ENCODE data around the gene TOX3.

TOX3 gene

DNA sequence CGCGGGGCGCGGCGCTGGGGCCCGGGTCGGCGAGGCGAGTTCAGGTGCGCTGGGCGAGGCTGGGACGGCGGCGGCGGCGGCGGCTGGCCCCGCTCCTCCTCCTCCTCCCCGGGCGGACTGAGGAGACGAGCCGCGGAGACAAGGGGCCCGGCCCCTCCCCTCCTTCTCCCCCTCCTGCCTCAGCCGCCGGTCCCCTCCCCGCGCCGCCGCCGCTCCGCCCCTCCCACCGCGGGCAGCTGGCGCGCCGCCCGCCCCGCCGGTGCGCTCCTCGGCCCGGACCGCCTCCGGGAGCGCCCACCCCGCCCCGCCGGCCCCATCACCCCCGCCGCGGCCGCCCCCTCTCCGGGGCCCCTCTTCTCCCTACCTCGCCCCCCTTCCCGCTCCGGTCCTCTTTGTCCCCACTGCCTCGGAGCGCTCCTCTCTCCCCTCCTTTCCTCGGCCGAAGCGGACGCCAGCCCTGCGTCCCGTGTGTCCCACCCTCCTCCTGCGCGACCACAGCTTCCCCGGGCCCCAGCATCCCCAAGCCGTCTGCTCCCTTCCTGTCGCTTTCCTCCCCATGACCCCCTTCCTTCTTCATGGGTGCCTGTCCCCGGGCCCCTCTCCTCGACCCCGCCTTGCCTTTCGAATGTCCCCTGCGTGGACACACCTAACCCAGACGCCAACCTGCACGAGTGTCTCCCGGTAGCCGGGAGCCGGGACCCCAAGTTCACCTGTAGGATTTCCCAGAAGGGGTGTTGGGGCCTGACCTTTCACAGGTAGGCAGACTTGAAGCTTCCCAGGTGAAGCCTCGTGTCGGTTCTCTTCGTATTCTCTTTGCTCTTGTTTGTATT is at the start of gene TOX3:
Gene TOX3, minus strand, starts transcription at position 140 of the 830 bp plus-strand sequence. CDS start 420 bp downstream, outside the sequence.
- DNase-seq (ENCODE audit: low spot score), result no peak

- DNase-seq (ENCODE audit: low spot score), result no peak
Observed at GRCh38 chr16:52592778-52593177, 45.8 kb upstream of the TOX3 start.

DNA sequence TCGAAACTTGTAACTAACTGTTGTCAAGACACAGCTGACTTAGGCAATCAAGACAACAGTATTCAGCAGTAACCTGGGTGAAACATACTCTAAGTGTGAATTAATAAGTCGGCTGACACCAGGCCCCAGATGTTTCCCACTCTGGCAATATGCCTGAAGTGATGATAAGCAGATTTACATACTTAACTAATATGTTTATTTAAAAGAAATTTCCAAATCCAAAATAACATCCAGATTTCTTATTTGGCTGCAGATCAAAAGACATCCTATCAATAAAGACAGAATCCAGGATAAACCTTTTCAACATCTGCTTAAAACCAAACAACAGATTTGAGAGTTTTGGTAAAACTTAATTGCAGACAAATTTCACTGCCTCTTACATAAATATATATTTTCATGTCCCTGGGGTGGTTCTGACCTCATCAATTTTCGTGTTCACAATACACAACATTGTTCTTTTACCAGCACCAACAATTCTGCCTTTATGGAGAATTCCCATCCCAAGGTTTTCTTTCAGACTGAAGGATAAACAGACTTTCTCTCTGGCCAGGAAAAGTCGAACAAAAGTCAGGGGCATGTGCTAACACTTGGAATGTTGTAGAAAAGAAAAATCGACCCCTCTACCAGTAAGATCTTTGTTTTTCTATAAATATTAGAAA is 45.1 kb upstream of the TOX3 start:
- peak; percentile 64 for DNase-seq (ENCODE audit: low spot score)

- DNase-seq (ENCODE audit: low spot score), result no peak
Observed at GRCh38 chr16:52591471-52591870, 44.5 kb upstream of the TOX3 start.

DNA sequence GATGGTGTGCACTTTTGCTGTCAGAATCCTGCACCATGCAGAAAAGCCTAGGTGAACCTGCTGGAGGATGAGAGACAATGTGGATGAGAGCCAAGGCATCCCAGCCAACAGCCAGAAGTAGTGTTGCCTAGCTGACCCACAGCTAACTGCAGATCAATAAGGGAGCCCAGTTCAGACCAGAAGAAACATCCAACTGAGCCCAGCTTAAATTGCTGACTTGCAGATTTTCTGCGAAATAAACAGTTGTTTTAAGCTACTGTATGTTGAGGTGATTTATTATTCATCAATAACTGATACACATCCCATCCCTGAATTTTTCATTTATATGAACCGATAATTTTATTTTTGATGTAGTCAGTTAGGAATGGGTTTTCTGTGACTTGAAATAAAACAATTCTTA is 39.2 kb upstream of the TOX3 start:
- no peak for DNase-seq (ENCODE audit: low spot score)

- no peak for DNase-seq (ENCODE audit: low spot score)
Observed at GRCh38 chr16:52584354-52585320, 37.7 kb upstream of the TOX3 start.

- DNase-seq (ENCODE audit: low spot score), result no peak
Observed at GRCh38 chr16:52581530-52581929, 34.6 kb upstream of the TOX3 start.

DNA sequence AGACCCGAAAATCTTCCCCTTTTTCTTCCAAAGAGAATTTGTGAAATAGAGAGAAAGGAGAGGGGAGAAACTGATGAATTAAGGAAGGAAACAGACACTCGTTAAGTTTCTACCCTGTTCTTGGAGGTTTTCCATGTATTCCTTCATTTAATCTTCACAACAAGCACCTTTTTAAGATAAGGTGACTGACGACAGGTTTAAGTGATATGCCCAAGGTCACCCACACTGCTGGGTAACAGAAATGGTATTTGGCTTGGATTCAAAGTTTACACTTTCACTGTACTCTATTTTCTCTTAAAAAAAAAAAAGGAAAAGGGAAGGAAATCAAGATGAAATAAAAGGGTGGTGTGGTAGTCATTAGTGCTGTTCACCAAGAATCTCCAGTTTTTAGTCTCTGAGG is 33.5 kb upstream of the TOX3 start:
- no peak for DNase-seq (ENCODE audit: low spot score)

DNA sequence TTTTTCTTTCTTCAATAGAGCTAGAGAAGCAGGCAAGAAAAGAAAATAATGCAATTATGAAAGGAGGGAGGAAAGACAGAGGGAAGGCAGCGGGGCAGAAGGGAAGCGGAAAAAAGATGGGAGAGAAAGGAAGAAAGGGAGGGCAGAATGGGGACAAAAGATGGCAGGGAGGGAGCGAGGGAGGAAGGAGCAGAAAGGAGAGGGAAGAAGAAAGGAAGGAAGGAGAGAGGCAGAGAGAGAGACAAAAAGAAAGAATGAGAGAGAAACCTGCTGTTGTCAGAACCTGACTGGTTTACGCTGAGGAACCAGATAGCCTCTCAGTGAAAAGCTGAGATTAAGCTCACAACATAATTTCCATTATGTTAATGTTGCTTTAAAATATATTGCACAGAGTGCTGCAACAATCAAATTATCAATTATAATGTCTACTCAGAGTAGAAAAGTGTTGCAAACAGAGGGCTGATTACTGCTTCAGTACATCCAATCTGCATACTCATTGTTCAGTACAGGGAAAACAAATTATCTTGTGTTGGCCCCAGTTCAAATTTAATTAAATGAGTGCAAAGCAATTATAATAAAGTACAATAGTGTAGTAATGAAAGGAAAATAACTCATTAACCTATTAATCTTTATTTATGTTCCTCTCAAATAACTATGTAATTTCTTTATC is 32.0 kb upstream of the TOX3 start:
- DNase-seq (ENCODE audit: low spot score), result no peak

GRCh38 chr16:52578007-52578828 is 31.3 kb upstream of the TOX3 start:
- DNase-seq (ENCODE audit: low spot score), result no peak

- no peak for DNase-seq (ENCODE audit: low spot score)
Observed at GRCh38 chr16:52577130-52577706, 30.3 kb upstream of the TOX3 start.

DNA sequence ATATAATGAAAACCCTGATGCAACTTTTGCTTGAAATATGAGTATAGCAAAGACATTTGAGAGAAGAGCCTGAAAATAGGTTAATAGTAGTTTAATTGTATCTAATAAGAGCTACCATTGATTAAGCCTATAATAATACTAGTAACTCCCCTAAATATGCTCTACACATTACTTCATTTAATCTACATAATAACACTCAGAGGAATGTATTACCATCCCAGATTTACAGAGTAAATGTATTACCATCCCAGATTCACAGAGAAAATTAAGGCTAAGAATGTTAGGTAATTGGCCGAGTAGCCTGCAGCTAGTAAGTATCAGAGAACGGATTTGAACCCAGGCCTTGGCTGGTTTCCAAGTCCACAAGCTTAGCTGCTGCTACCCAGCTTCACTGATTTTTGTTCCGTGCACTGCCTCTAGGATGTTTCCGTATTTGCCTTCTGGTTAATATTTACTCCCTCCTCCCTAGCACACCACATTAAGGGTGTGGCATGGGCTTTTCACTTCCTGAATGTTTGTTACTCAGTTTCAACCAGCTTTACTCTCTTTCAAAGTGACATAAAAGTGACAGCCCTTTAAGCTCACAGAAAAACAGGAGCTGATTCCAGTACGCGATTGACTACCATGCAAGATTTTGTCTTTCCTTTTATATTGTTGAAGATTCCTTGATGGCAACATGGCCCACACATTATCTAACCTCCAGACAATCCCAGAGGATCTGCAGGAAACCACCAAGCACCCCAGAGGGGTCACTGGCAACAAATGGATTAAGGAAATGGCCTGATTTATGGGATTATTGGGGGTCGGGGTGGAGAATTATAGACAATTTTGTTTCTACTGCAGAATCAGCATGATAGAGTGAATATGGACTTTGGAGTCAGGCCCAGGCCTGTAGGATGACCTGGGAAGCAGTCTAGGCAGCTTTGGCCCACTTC is 26.7 kb upstream of the TOX3 start:
- DNase-seq (ENCODE audit: low spot score), result no peak

DNA sequence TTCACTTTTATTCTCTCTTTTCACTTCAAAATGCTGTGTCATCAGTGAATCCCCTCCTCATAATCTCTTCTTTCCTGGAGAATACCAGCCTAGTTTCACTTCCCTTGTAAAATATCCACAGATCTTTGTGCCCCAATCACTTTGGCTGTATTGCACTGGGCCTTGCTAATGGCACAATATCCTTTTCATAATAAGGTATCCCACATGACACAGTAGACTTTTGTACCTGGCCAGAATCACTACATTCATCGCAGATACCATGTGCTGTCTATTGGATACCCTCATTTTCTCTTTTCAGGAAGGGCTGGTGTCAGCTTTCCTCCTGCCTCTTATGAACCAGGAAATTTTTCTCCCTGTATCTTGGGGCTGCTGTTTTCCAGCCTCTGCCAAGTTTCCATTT is 25.7 kb upstream of the TOX3 start:
- no peak for DNase-seq (ENCODE audit: low spot score)

DNA sequence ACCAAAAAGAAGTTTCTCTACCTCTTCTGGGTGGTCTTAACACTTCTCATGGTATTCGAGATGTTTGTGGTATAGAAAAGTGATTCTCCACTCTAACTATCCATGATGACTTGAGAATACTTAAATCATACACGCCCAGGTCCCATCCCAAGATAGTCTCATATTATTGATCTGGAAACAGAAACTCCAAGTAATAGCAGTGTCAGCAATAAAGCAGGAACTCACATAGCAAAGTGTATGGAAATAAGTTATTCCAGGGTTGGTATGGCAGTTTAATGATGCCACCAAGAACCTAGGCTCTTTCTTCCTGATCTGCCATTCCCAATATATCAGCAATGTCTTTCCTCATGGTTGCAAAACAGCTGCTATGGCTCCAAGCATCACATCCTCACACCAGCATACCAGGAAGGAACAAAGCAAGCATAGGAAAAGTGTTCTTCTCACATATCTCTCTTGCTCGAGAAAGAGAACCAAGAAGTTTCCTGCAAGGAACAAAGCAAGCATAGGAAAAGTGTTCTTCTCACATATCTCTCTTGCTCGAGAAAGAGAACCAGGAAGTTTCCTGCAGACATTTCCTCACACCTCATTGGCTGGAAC is 23.6 kb upstream of the TOX3 start:
- DNase-seq (ENCODE audit: low spot score), result no peak

DNA sequence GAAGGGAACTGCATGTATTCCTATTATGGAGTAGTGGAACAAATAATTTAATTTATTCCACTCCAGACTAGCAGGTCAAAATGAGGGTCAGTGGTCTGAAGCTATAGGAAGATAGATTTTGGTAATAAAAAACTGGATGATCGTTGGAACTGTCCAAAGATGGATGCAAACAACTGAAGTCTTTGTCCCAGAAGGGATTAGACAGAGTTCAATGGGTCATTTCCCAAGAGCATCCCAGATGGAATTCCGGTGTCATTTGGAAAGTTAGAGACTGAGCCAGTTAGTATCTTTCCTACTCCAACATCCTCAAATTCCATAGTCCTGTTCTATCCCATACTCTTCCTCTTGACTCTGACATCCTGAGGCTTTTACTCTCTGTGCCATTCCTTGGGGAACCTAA is 22.8 kb upstream of the TOX3 start:
- DNase-seq (ENCODE audit: low spot score), result no peak

GRCh38 chr16:52568983-52569690 is 22.2 kb upstream of the TOX3 start:
- no peak for DNase-seq (ENCODE audit: low spot score)

DNA sequence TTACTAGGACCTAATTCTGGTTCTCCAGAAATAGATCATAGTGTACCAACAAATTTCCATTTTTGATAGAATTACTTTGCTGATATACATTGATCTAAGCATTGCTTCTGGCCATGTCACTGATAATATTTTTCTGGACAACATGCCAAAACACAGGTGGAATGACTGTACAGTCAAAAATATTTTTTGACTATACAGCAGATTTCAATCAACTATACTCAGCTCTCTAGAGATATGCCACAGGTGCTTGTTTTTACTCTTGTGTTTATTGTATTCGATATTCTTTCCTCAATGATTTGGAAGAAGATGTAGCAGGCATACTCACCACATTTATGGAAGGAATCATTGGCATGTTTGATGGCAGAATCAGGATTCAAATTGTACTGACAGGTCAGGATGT is 21.6 kb upstream of the TOX3 start:
- DNase-seq (ENCODE audit: low spot score), result no peak

GRCh38 chr16:52567193-52567592 is 20.2 kb upstream of the TOX3 start:
- DNase-seq (ENCODE audit: low spot score), result no peak

Measured in pons (tissue), 1 donor.